ENCODE measurements around the gene CNOT6.

DNA sequence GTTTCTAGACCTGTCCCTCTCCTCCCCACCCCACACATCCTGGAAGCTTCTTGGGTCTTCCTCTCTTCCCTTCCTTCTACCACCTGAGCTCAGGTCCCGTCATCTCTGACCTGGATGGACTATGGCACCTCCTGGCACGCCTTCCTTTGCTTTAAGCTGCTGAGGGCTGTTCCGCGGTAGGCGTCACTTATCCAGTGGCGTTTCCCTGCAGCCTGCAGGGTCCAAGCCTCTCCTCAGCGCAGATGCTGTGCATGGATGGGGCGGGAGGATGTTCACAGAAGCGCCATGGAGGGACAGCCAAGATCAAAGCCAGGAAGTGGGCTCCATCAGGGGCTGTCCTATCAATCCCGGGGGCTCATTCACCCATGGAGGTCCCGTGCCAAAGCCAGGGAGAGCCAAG lies 23.8 kb upstream of the CNOT6 start:
- TF ChIP-seq, protein P1, sequence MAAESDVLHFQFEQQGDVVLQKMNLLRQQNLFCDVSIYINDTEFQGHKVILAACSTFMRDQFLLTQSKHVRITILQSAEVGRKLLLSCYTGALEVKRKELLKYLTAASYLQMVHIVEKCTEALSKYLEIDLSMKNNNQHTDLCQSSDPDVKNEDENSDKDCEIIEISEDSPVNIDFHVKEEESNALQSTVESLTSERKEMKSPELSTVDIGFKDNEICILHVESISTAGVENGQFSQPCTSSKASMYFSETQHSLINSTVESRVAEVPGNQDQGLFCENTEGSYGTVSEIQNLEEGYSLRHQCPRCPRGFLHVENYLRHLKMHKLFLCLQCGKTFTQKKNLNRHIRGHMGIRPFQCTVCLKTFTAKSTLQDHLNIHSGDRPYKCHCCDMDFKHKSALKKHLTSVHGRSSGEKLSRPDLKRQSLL (tag by site-specific recombination; IDR thresholded peaks at IDR 0.05): no peak
- TF ChIP-seq SALL2 (tag by site-specific recombination; IDR thresholded peaks at IDR 0.05; ENCODE audit: borderline replicate concordance): no peak
- TF ChIP-seq GLIS2 (tag by site-specific recombination; IDR thresholded peaks at IDR 0.05): no peak
- TF ChIP-seq, protein P2, sequence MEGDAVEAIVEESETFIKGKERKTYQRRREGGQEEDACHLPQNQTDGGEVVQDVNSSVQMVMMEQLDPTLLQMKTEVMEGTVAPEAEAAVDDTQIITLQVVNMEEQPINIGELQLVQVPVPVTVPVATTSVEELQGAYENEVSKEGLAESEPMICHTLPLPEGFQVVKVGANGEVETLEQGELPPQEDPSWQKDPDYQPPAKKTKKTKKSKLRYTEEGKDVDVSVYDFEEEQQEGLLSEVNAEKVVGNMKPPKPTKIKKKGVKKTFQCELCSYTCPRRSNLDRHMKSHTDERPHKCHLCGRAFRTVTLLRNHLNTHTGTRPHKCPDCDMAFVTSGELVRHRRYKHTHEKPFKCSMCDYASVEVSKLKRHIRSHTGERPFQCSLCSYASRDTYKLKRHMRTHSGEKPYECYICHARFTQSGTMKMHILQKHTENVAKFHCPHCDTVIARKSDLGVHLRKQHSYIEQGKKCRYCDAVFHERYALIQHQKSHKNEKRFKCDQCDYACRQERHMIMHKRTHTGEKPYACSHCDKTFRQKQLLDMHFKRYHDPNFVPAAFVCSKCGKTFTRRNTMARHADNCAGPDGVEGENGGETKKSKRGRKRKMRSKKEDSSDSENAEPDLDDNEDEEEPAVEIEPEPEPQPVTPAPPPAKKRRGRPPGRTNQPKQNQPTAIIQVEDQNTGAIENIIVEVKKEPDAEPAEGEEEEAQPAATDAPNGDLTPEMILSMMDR (tag by site-specific recombination; IDR thresholded peaks at IDR 0.05): no peak
- TF ChIP-seq, protein P3, sequence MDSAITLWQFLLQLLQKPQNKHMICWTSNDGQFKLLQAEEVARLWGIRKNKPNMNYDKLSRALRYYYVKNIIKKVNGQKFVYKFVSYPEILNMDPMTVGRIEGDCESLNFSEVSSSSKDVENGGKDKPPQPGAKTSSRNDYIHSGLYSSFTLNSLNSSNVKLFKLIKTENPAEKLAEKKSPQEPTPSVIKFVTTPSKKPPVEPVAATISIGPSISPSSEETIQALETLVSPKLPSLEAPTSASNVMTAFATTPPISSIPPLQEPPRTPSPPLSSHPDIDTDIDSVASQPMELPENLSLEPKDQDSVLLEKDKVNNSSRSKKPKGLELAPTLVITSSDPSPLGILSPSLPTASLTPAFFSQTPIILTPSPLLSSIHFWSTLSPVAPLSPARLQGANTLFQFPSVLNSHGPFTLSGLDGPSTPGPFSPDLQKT (IDR thresholded peaks at IDR 0.05; ENCODE audit: borderline replicate concordance, low read depth, low read length): no peak
- TF ChIP-seq ZNF274 (IDR thresholded peaks at IDR 0.05; ENCODE audit: low read length): no peak
- TF ChIP-seq ZNF274 (tag by site-specific recombination; IDR thresholded peaks at IDR 0.05; ENCODE audit: borderline replicate concordance): no peak
- TF ChIP-seq ZBTB7A (tag by site-specific recombination; IDR thresholded peaks at IDR 0.05; ENCODE audit: low read depth): no peak
- TF ChIP-seq ZFP41 (tag by site-specific recombination; IDR thresholded peaks at IDR 0.05; ENCODE audit: borderline replicate concordance): no peak
- TF ChIP-seq SP2 (tag by site-specific recombination; IDR thresholded peaks at IDR 0.05): no peak
- TF ChIP-seq YY1 (tag by site-specific recombination; IDR thresholded peaks at IDR 0.05): no peak
- TF ChIP-seq, protein P4, sequence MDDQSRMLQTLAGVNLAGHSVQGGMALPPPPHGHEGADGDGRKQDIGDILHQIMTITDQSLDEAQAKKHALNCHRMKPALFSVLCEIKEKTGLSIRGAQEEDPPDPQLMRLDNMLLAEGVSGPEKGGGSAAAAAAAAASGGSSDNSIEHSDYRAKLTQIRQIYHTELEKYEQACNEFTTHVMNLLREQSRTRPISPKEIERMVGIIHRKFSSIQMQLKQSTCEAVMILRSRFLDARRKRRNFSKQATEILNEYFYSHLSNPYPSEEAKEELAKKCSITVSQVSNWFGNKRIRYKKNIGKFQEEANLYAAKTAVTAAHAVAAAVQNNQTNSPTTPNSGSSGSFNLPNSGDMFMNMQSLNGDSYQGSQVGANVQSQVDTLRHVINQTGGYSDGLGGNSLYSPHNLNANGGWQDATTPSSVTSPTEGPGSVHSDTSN (CRISPR knock-in tag; IDR thresholded peaks at IDR 0.05): no peak
- TF ChIP-seq, protein P5, sequence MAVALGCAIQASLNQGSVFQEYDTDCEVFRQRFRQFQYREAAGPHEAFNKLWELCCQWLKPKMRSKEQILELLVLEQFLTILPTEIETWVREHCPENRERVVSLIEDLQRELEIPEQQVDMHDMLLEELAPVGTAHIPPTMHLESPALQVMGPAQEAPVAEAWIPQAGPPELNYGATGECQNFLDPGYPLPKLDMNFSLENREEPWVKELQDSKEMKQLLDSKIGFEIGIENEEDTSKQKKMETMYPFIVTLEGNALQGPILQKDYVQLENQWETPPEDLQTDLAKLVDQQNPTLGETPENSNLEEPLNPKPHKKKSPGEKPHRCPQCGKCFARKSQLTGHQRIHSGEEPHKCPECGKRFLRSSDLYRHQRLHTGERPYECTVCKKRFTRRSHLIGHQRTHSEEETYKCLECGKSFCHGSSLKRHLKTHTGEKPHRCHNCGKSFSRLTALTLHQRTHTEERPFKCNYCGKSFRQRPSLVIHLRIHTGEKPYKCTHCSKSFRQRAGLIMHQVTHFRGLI (tag by site-specific recombination; IDR thresholded peaks at IDR 0.05): no peak
- TF ChIP-seq MEIS1 (CRISPR knock-in tag; IDR thresholded peaks at IDR 0.05; ENCODE audit: borderline replicate concordance): no peak
